Stimulated activated CD8-positive, alpha-beta memory T cell treated with anti-CD3 and anti-CD28 coated beads, Interleukin-12 subunit alpha, Interleukin-12 subunit beta, amount 100 ng/mL, for 24 hours (primary cell): ENCODE measurements around the gene TRIP10.
"Not testable (repeated sequence)": the region's sequence is repeated elsewhere in the genome, so short reads cannot be mapped to it uniquely, and the experiment has no call there.

ENCODE experiments used
- DNase-seq: peaks from one replicate; pipeline ENCODE4 v3.0.0-alpha.2; 2020; ENCODE audit errors: extremely low read depth

Gene TRIP10

DNA sequence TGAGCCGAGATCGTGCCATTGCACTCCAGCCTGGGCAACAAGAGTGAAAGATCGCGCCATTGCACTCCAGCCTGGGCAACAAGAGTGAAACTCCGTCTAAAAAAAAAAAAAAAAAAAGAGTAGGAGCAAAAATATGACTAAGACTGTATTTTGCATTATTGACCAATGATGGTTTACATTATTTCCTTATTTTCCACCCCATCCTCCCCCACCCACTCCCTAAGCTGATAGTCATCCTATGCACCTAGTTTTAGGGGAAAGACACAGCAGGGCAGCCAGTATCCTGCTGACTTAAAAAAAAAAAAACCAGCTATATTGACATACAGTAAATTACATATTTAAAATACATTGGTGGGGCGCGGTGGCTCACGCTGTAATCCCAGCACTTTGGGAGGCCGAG lies 58.2 kb downstream of the TRIP10 start:
- no peak for DNase-seq

GRCh38 chr19:6800160-6800790 lies 60.8 kb downstream of the TRIP10 start:
- DNase-seq = not testable (repeated sequence)

GRCh38 chr19:6800991-6801484 lies 61.6 kb downstream of the TRIP10 start:
- DNase-seq = no peak
